K562 (cell line): ENCODE data around the gene PLA2G3. TPM values are rescaled to one million over a fixed set of nuclear protein-coding genes. Genes with fewer than 3 reads are reported as not detected.

Experiments used
- ATAC-seq: fragments of 200-7000 bp; cut with Tn5 transposase; 3 replicates; pipeline ENCODE4 v1.9.1; 2020; ENCODE audit warnings: moderate library complexity
- BruUV-seq: library from RNA; stranded (reverse); fragments of 400-500 nt; replicated peaks from 2 replicates; lab custom pipeline; 2021; lab: Mats Ljungman, UMichigan
- CTCF ChIA-PET: fragments of 300-600 bp; formaldehyde crosslinking; extraction: SDS; loops from one replicate; lab custom pipeline; 2021; ENCODE audit warnings: low intra/inter-chr PET ratio; lab: Yijun Ruan, JAX
- POLR2A ChIA-PET: fragments of 300-600, 350-650 bp; sonication (Branson Sonifier 250); formaldehyde crosslinking; extraction: SDS; loops from one replicate; lab custom pipeline; 2021; ENCODE audit warnings: antibody characterized with exemption, inconsistent platforms; lab: Yijun Ruan, JAX
- DNase-seq, 4 experiments: peaks; one replicate each; pipeline versions ENCODE4 v3.0.0 to v3.0.0-alpha.2; 2011 to 2018; ENCODE audit warnings: low spot score in 3 of 4, mixed read lengths in 3 of 4; ENCODE audit errors: extremely low read depth in 1 of 4
- FAIRE-seq: peaks from 2 replicates; lab custom pipeline; 2011; peaks lifted over from hg19 to GRCh38; lab: Jason Lieb, UNC
- H2AFZ ChIP-seq: 2 replicates; pipeline ENCODE4 v1.6.0; 2011; ENCODE audit warnings: low read depth, low read length, control low read depth, inconsistent platforms
- H3K27ac ChIP-seq: fragments of 200-600 bp; 3 replicates; pipeline ENCODE4 v1.8.0; 2011; ENCODE audit warnings: low read depth, mild to moderate bottlenecking, control low read depth, inconsistent platforms, low read length, moderate library complexity, mixed read lengths; ENCODE audit errors: extremely low read depth
- H3K27me3 ChIP-seq, 2 experiments: fragments of 300-600 bp in 1 of 2; 2 replicates in 1 of 2; 3 replicates in 1 of 2; pipeline versions ENCODE4 v1.6.0 to v1.8.0; 2011; ENCODE audit warnings: inconsistent platforms in 2 of 2, low read length in 2 of 2, mild to moderate bottlenecking in 1 of 2, mixed read lengths in 1 of 2, moderate library complexity in 1 of 2; ENCODE audit not compliant: control insufficient read depth in 2 of 2, insufficient read depth in 2 of 2
- H3K36me3 ChIP-seq: fragments of 300-600 bp; 3 replicates; pipeline ENCODE4 v1.8.0; 2011; ENCODE audit warnings: mild to moderate bottlenecking, low read length, inconsistent platforms; ENCODE audit not compliant: control insufficient read depth, insufficient read depth
- H3K4me1 ChIP-seq, 2 experiments: fragments of 200-600 bp in 1 of 2; replicated peaks in 1 of 2; 2 replicates in 1 of 2; 3 replicates in 1 of 2; pipeline versions ENCODE4 v1.5.1 to v1.8.0; 2011; ENCODE audit warnings: inconsistent platforms in 2 of 2, low read length in 2 of 2, mild to moderate bottlenecking in 1 of 2, mixed read lengths in 1 of 2, moderate library complexity in 1 of 2; ENCODE audit not compliant: control insufficient read depth in 2 of 2, insufficient read depth in 2 of 2
- H3K4me2 ChIP-seq: 2 replicates; pipeline ENCODE4 v1.6.1; 2011; ENCODE audit warnings: low read length, control low read depth, inconsistent platforms, mixed read lengths; ENCODE audit not compliant: insufficient read depth
- H3K4me3 ChIP-seq: fragments of 200-600 bp; sonication (generic), shearing (Covaris generic); 2 replicates; pipeline ENCODE4 v1.5.1; 2016; ENCODE audit warnings: control low read depth, inconsistent platforms
- H3K79me2 ChIP-seq: fragments of 200-600 bp; 3 replicates; pipeline ENCODE4 v1.8.0; 2011; ENCODE audit warnings: low read length, inconsistent platforms; ENCODE audit not compliant: control insufficient read depth, insufficient read depth
- H3K9ac ChIP-seq, 2 experiments: 2 replicates each; pipeline versions ENCODE4 v1.6.0 to v1.6.1; 2011; ENCODE audit warnings: low read depth in 2 of 2, low read length in 2 of 2, control low read depth in 1 of 2, inconsistent platforms in 1 of 2, mild to moderate bottlenecking in 1 of 2, mixed read lengths in 1 of 2; ENCODE audit not compliant: insufficient read depth in 1 of 2
- H3K9me1 ChIP-seq: one replicate; pipeline ENCODE4 v1.6.0; 2011; ENCODE audit warnings: inconsistent platforms, mild to moderate bottlenecking, low read length, moderate library complexity; ENCODE audit not compliant: control insufficient read depth, insufficient read depth
- H3K9me3 ChIP-seq: replicated peaks from 2 replicates; pipeline ENCODE4 v1.5.1; 2011; ENCODE audit warnings: low read depth, low read length, inconsistent platforms; ENCODE audit not compliant: control insufficient read depth, insufficient read depth
- H4K20me1 ChIP-seq: replicated peaks from 2 replicates; pipeline ENCODE4 v1.6.1; 2011; ENCODE audit warnings: low read length, inconsistent platforms, mixed read lengths; ENCODE audit not compliant: control insufficient read depth, insufficient read depth
- C11orf30 ChIP-seq: fragments of 450-650 bp; IDR thresholded peaks from 2 replicates; pipeline ENCODE4 v1.6.1; 2016; ENCODE audit warnings: low read depth, mild to moderate bottlenecking
- EGR1 ChIP-seq: fragments of 450-650 bp; conservative IDR thresholded peaks from 2 replicates; pipeline ENCODE4 v1.6.1; 2017; ENCODE audit warnings: mild to moderate bottlenecking
- NFE2 ChIP-seq: IDR thresholded peaks from 2 replicates; pipeline ENCODE4 v1.6.1; 2014; ENCODE audit warnings: antibody characterized with exemption, low read depth
- NR3C1 ChIP-seq: sonication (generic); formaldehyde crosslinking; IDR thresholded peaks from 2 replicates; pipeline ENCODE4 v1.8.1; 2022; ENCODE audit warnings: missing genetic modification reagents
- WGBS: fragments of 100-300 bp; shearing (Covaris generic); methylation state at CpG from one replicate; pipeline ENCODE4 v1.1.6; 2016; ENCODE audit warnings: low coverage, mixed read lengths; ENCODE audit not compliant: insufficient coverage; ENCODE audit errors: missing lambda C conversion rate; 5-methylcytosine and 5-hydroxymethylcytosine counted together
- in situ Hi-C: fragments of 300-500 bp; cut with MboI; formaldehyde crosslinking; loops from 4 replicates; pipeline ENCODE4 v1.15.0; 2018; ENCODE audit warnings: inconsistent platforms, mixed read lengths
- intact Hi-C: fragments of 100-400 bp; cut with micrococcal nuclease; formaldehyde crosslinking; loops from 2 replicates; pipeline ENCODE4 v1.14.2; 2022
- polyA plus RNA-seq, 8 experiments: library from polyadenylated mRNA; depleted of rRNA in 4 of 8; stranded (reverse) in 5 of 8; unstranded in 3 of 8; fragments of >200 nt; fragmentation: Nextera tagmentation in 2 of 8; fragmentation: Illumina TruSeq in 1 of 8; extraction: Ambion mirVana in 2 of 8; extraction: Trizol in 1 of 8; gene quantifications; 2 replicates each; pipeline versions ENCODE4 v1.2.1 to v1.2.3, GENCODE V29; 2011 to 2014; ENCODE audit warnings: inconsistent platforms in 1 of 8, missing spikeins in 1 of 8
- total RNA-seq, 7 experiments: library from RNA; depleted of rRNA in 6 of 7; stranded (reverse); fragments of >200 nt in 6 of 7; fragmentation: Illumina TruSeq in 2 of 7; extraction: Trizol in 2 of 7; gene quantifications; 2 replicates each; pipeline versions ENCODE4 v1.2.1 to v1.2.3, GENCODE V29; 2011 to 2021; ENCODE audit warnings: low replicate concordance in 1 of 7
- TF ChIP-seq, protein P1 (sequence below): sonication (generic); formaldehyde crosslinking; IDR thresholded peaks from 2 replicates; pipeline ENCODE4 v1.8.0; 2022; ENCODE audit warnings: missing genetic modification reagents, mild to moderate bottlenecking, borderline replicate concordance

Gene PLA2G3
- total and polyA plus RNA-seq, 9 of the 15 experiments (the other 6 are each of a cell fraction or from before 2014, with no cell fraction given), result 0.18 to 1.4 (median 0.64) TPM

DNA sequence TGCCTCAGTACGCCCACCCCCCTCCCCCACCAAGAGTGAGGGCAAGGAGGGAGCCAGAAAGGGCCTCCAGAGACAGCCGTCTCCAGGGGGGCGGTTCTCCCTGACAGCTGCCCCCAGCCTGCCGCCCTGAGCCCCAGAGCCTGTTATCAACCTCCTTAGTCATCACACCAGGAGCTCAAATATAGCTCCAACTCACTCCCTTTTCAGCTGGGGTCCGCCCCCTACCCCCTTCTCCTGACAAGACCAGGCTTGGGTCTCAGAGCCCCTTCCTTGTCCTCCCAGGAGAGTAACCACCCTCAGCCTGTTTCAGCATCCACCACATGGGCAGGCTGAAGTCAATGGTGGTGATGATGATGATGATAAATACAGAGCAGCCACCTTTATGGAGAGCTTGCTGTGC, 20.1 kb downstream of the PLA2G3 start:
- BruUV-seq, result no TSS peak
- intact Hi-C loops (no loop called here), in situ Hi-C loops (no loop called here)
- Histone ChIP-seq H2AFZ (no peak overlapping the region; the same call in 1 of the 2 replicates), H3K27me3 (no peaks in the 10 kb centered on the region), H3K9ac (no peak overlapping the region; a peak in 2 of 4 replicates), H3K9me3 (no peaks in the 10 kb centered on the region), H3K4me1 (peaks cover 26 to 38% of the 10 kb centered on the region in 2 experiments), H3K4me2 (no peak overlapping the region), H3K27ac (no peak overlapping the region), H3K36me3 (no peaks in the 10 kb centered on the region), H4K20me1 (no peaks in the 10 kb centered on the region), H3K9me1 (no peaks in the 10 kb centered on the region), H3K79me2 (no peaks in the 10 kb centered on the region), H3K4me3 (no peak overlapping the region)
- FAIRE-seq (no peak), ATAC-seq (peak; percentile 43; the same call in 2 of the 3 replicates), DNase-seq (peak; percentile 36 to 46 (median 38))
- WGBS, result 0% methylated on average over 3 of the region's 5 CpGs
- POLR2A ChIA-PET, result interaction anchor here (0.9 to 1.3 kb wide), 3 partner anchors 12 to 20 kb away, joined by 3 to 4 read pairs (median 4); partner anchors contain the start of gene PLA2G3
- CTCF ChIA-PET, result no interaction called here
- TF ChIP-seq NR3C1 (CRISPR knock-in tag) (no peak), EGR1 (peak; percentile 30; the same call in 1 of the 2 replicates), C11orf30 (peak; percentile 17; the same call in 1 of the 2 replicates), NFE2 (0 out of 2 replicates have a peak, but pooled peaks have one; percentile 7)
- TF ChIP-seq, protein P1, sequence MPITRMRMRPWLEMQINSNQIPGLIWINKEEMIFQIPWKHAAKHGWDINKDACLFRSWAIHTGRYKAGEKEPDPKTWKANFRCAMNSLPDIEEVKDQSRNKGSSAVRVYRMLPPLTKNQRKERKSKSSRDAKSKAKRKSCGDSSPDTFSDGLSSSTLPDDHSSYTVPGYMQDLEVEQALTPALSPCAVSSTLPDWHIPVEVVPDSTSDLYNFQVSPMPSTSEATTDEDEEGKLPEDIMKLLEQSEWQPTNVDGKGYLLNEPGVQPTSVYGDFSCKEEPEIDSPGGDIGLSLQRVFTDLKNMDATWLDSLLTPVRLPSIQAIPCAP (CRISPR knock-in tag), result no peak
